Measurements from ENCODE around the gene JPH2.

JPH2 gene

GRCh38 chr20:44136579-44137265 is 50.3 kb downstream of the JPH2 start:
- Histone ChIP-seq H4K91ac (ENCODE audit: low read depth, low read length) (peak overlapping the region; percentile 90), H3K4ac (ENCODE audit: low read depth, low read length) (no peak overlapping the region), H3K27ac (ENCODE audit: low read depth, low read length) (peak overlapping the region; percentile 82), H4K8ac (ENCODE audit: low read depth, low read length) (no peak overlapping the region), H2BK12ac (ENCODE audit: low read length) (peak overlapping the region; percentile 67), H3K9ac (ENCODE audit: low read length) (no peak overlapping the region), H3K4me2 (ENCODE audit: low read length) (no peak overlapping the region), H3K9me3 (ENCODE audit: insufficient read depth, low read depth, low read length) (no peaks in the 10 kb centered on the region), H2BK120ac (ENCODE audit: insufficient read depth, low read length, poor library complexity) (peak overlapping the region; percentile 26), H3K79me2 (ENCODE audit: control insufficient read depth, insufficient read depth, low read length, poor library complexity) (peaks cover 5% of the 10 kb centered on the region), H3K27me3 (ENCODE audit: insufficient read depth, low read length) (no peaks in the 10 kb centered on the region), H3K18ac (ENCODE audit: low read length) (no peak overlapping the region), H2AK5ac (ENCODE audit: low read length) (peak overlapping the region; percentile 45), H3K36me3 (ENCODE audit: control insufficient read depth in 1 of 2, insufficient read depth in 2 of 2, low read length in 2 of 2) (peaks cover 0 to 4% of the 10 kb centered on the region in 2 experiments), H4K12ac (ENCODE audit: low read depth, low read length) (no peak overlapping the region), H2BK5ac (ENCODE audit: low read depth, low read length, poor library complexity) (peak overlapping the region; percentile 58), H2AFZ (ENCODE audit: insufficient read depth, low read length, poor library complexity) (no peak overlapping the region), H3K4me3 (ENCODE audit: low read depth, low read length) (no peak overlapping the region), H3K23ac (ENCODE audit: low read length) (no peak overlapping the region), H3K79me1 (ENCODE audit: low read length) (peaks cover 41% of the 10 kb centered on the region), H3K4me1 (ENCODE audit: control insufficient read depth in 1 of 2, insufficient read depth in 2 of 2, low read length in 2 of 2) (peaks cover 26 to 30% of the 10 kb centered on the region in 2 experiments), H3K14ac (ENCODE audit: low read length) (peak overlapping the region; percentile 9)
- WGBS (ENCODE audit: extremely low coverage, insufficient coverage, insufficient read length), result no CpG with 5 or more reads among the region's 7 CpGs
- no peak for DNase-seq

GRCh38 chr20:44135417-44136204 is 51.4 kb downstream of the JPH2 start:
- peaks cover 1 to 4% of the 10 kb centered on the region in 2 experiments for H3K36me3 ChIP-seq (ENCODE audit: control insufficient read depth in 1 of 2, insufficient read depth in 2 of 2, low read length in 2 of 2)
- H3K14ac ChIP-seq (ENCODE audit: low read length), result peak overlapping the region; percentile 76
- peak overlapping the region; percentile 90 for H4K91ac ChIP-seq (ENCODE audit: low read depth, low read length)
- H3K27ac ChIP-seq (ENCODE audit: low read depth, low read length), result peak overlapping the region; percentile 82
- no peak overlapping the region for H3K9ac ChIP-seq (ENCODE audit: low read length)
- H3K4ac ChIP-seq (ENCODE audit: low read depth, low read length), result peak overlapping the region; percentile 77
- peak overlapping the region; percentile 75 for H3K18ac ChIP-seq (ENCODE audit: low read length)
- H3K79me2 ChIP-seq (ENCODE audit: control insufficient read depth, insufficient read depth, low read length, poor library complexity), result peaks cover 5% of the 10 kb centered on the region
- no peaks in the 10 kb centered on the region for H3K9me3 ChIP-seq (ENCODE audit: insufficient read depth, low read depth, low read length)
- H2AFZ ChIP-seq (ENCODE audit: insufficient read depth, low read length, poor library complexity), result no peak overlapping the region
- H2BK120ac ChIP-seq (ENCODE audit: insufficient read depth, low read length, poor library complexity), result peak overlapping the region; percentile 88
- peak overlapping the region; percentile 92 for H2BK12ac ChIP-seq (ENCODE audit: low read length)
- H3K23ac ChIP-seq (ENCODE audit: low read length), result no peak overlapping the region
- H2AK5ac ChIP-seq (ENCODE audit: low read length), result peak overlapping the region; percentile 90
- H3K4me3 ChIP-seq (ENCODE audit: low read depth, low read length), result no peak overlapping the region
- WGBS (ENCODE audit: extremely low coverage, insufficient coverage, insufficient read length), result no CpG with 5 or more reads among the region's 8 CpGs
- H2BK5ac ChIP-seq (ENCODE audit: low read depth, low read length, poor library complexity), result peak overlapping the region; percentile 84
- no peak overlapping the region for H3K4me2 ChIP-seq (ENCODE audit: low read length)
- DNase-seq, result no peak
- no peak overlapping the region for H4K12ac ChIP-seq (ENCODE audit: low read depth, low read length)
- peaks cover 26 to 33% of the 10 kb centered on the region in 2 experiments for H3K4me1 ChIP-seq (ENCODE audit: control insufficient read depth in 1 of 2, insufficient read depth in 2 of 2, low read length in 2 of 2)
- no peaks in the 10 kb centered on the region for H3K27me3 ChIP-seq (ENCODE audit: insufficient read depth, low read length)
- peaks cover 41% of the 10 kb centered on the region for H3K79me1 ChIP-seq (ENCODE audit: low read length)
- H4K8ac ChIP-seq (ENCODE audit: low read depth, low read length), result peak overlapping the region; percentile 34

GRCh38 chr20:44135012-44135412 is 52.0 kb downstream of the JPH2 start:
- H2BK120ac ChIP-seq (ENCODE audit: insufficient read depth, low read length, poor library complexity), result peak overlapping the region; percentile 88
- H2BK5ac ChIP-seq (ENCODE audit: low read depth, low read length, poor library complexity), result peak overlapping the region; percentile 84
- H3K79me2 ChIP-seq (ENCODE audit: control insufficient read depth, insufficient read depth, low read length, poor library complexity), result peaks cover 4% of the 10 kb centered on the region
- peaks cover 38% of the 10 kb centered on the region for H3K79me1 ChIP-seq (ENCODE audit: low read length)
- peaks cover 1 to 4% of the 10 kb centered on the region in 2 experiments for H3K36me3 ChIP-seq (ENCODE audit: control insufficient read depth in 1 of 2, insufficient read depth in 2 of 2, low read length in 2 of 2)
- H2AK5ac ChIP-seq (ENCODE audit: low read length), result no peak overlapping the region
- peak overlapping the region; percentile 64 for H4K91ac ChIP-seq (ENCODE audit: low read depth, low read length)
- no peak overlapping the region for H3K4me3 ChIP-seq (ENCODE audit: low read depth, low read length)
- no peak overlapping the region for H3K18ac ChIP-seq (ENCODE audit: low read length)
- no peaks in the 10 kb centered on the region for H3K9me3 ChIP-seq (ENCODE audit: insufficient read depth, low read depth, low read length)
- DNase-seq, result no peak
- H4K8ac ChIP-seq (ENCODE audit: low read depth, low read length), result no peak overlapping the region
- H3K14ac ChIP-seq (ENCODE audit: low read length), result peak overlapping the region; percentile 48
- H3K27me3 ChIP-seq (ENCODE audit: insufficient read depth, low read length), result no peaks in the 10 kb centered on the region
- WGBS (ENCODE audit: extremely low coverage, insufficient coverage, insufficient read length), result no CpG with 5 or more reads among the region's 3 CpGs
- H3K4me1 ChIP-seq (ENCODE audit: control insufficient read depth in 1 of 2, insufficient read depth in 2 of 2, low read length in 2 of 2), result peaks cover 27 to 34% of the 10 kb centered on the region in 2 experiments
- peak overlapping the region; percentile 82 for H3K27ac ChIP-seq (ENCODE audit: low read depth, low read length)
- no peak overlapping the region for H3K4me2 ChIP-seq (ENCODE audit: low read length)
- H3K23ac ChIP-seq (ENCODE audit: low read length), result no peak overlapping the region
- H3K9ac ChIP-seq (ENCODE audit: low read length), result no peak overlapping the region
- H4K12ac ChIP-seq (ENCODE audit: low read depth, low read length), result no peak overlapping the region
- H2AFZ ChIP-seq (ENCODE audit: insufficient read depth, low read length, poor library complexity), result no peak overlapping the region
- H3K4ac ChIP-seq (ENCODE audit: low read depth, low read length), result no peak overlapping the region
- peak overlapping the region; percentile 23 for H2BK12ac ChIP-seq (ENCODE audit: low read length)

DNA sequence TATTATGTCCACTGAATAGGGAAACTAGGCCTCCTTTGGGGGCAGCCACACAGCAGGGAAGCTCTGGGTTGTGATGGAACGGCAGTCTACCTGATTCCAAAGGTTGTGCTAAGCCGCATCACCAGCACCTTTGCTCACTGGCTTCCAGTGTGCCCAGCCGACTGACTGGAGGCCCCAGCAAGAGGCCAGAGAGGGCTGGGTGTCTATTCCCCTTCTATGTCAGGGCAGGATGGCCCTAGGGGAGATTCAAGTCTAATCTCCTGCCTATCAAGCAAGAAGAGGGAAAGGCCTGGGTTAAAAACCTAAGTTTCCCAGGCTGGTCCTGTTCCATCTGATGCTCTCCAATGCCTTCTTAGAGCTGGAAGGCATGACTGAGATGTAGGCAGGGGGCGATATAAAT is 53.6 kb downstream of the JPH2 start:
- H3K4me1 ChIP-seq (ENCODE audit: control insufficient read depth in 1 of 2, insufficient read depth in 2 of 2, low read length in 2 of 2), result peaks cover 22 to 33% of the 10 kb centered on the region in 2 experiments
- H3K18ac ChIP-seq (ENCODE audit: low read length), result peak overlapping the region; percentile 56
- no peaks in the 10 kb centered on the region for H3K27me3 ChIP-seq (ENCODE audit: insufficient read depth, low read length)
- H3K23ac ChIP-seq (ENCODE audit: low read length), result no peak overlapping the region
- peaks cover 1 to 4% of the 10 kb centered on the region in 2 experiments for H3K36me3 ChIP-seq (ENCODE audit: control insufficient read depth in 1 of 2, insufficient read depth in 2 of 2, low read length in 2 of 2)
- H2BK12ac ChIP-seq (ENCODE audit: low read length), result peak overlapping the region; percentile 67
- DNase-seq, result no peak
- no peaks in the 10 kb centered on the region for H3K9me3 ChIP-seq (ENCODE audit: insufficient read depth, low read depth, low read length)
- peaks cover 4% of the 10 kb centered on the region for H3K79me2 ChIP-seq (ENCODE audit: control insufficient read depth, insufficient read depth, low read length, poor library complexity)
- no CpG with 5 or more reads among the region's 4 CpGs for WGBS (ENCODE audit: extremely low coverage, insufficient coverage, insufficient read length)
- no peak overlapping the region for H2AFZ ChIP-seq (ENCODE audit: insufficient read depth, low read length, poor library complexity)
- H3K9ac ChIP-seq (ENCODE audit: low read length), result no peak overlapping the region
- peak overlapping the region; percentile 27 for H3K14ac ChIP-seq (ENCODE audit: low read length)
- peak overlapping the region; percentile 43 for H2AK5ac ChIP-seq (ENCODE audit: low read length)
- no peak overlapping the region for H3K4me3 ChIP-seq (ENCODE audit: low read depth, low read length)
- H2BK120ac ChIP-seq (ENCODE audit: insufficient read depth, low read length, poor library complexity), result no peak overlapping the region
- H3K27ac ChIP-seq (ENCODE audit: low read depth, low read length), result no peak overlapping the region
- no peak overlapping the region for H4K8ac ChIP-seq (ENCODE audit: low read depth, low read length)
- no peak overlapping the region for H2BK5ac ChIP-seq (ENCODE audit: low read depth, low read length, poor library complexity)
- H3K79me1 ChIP-seq (ENCODE audit: low read length), result peaks cover 32% of the 10 kb centered on the region
- peak overlapping the region; percentile 50 for H4K91ac ChIP-seq (ENCODE audit: low read depth, low read length)
- H3K4ac ChIP-seq (ENCODE audit: low read depth, low read length), result no peak overlapping the region
- H3K4me2 ChIP-seq (ENCODE audit: low read length), result no peak overlapping the region
- no peak overlapping the region for H4K12ac ChIP-seq (ENCODE audit: low read depth, low read length)

Data from trophoblast cell (in vitro differentiated cells and primary cell).